DLD1 (cell line): ENCODE data around the gene ZNF480.
"Not testable (repeated sequence)": the region's sequence is repeated elsewhere in the genome, so short reads cannot be mapped to it uniquely, and the experiment has no call there.

Source experiments
- in situ Hi-C: cut with HindIII; loops from 2 replicates; pipeline ENCODE4 v1.10.0; 2017; ENCODE audit warnings: low sequenced_read_pairs

ZNF480 gene

DNA sequence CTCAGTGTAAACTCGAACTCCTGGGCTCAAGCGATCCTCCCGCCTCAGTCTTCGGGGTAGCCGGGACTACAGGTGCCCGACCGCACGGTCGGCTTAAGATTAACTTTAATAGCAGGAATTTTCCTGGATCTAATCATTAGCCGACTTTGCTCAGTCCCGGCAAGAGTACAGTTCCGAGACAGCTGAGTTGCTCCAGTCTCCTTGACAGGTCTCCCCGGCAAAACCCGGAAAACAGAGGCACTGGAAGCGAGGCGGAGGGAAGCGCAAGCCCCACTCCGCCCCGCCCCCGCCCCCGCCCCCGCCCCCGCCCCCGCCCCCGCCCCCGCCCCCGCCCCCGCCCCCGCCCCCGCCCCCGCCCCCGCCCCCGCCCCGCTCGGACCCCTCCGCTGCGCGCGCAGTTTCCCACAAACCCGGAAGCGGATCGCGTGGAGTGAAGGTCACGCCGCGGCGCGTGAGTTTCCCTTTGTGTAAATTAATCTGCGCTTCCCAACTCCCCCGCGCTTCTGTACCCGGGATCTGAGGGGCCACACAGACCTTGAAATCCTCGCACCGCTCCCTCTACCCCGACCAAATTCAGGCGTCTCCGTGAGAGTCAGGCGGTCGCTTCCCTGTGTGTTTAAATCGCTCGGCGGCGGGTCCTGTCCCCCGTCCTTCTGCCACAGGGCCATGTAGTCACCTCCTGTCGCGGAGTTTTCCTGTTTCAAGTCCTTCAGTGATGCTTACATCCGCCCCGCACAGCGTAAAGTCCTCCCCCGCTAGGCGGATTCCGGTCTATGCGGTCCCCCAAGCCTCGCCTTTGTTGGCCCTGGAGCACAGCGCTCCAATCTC is at the start of gene ZNF480:
Gene ZNF480 (plus strand): TSS at position 397 of the 828 bp plus-strand sequence. CDS start 3,244 bp downstream, outside the sequence.
- in situ Hi-C loops, result no loop called here

DNA sequence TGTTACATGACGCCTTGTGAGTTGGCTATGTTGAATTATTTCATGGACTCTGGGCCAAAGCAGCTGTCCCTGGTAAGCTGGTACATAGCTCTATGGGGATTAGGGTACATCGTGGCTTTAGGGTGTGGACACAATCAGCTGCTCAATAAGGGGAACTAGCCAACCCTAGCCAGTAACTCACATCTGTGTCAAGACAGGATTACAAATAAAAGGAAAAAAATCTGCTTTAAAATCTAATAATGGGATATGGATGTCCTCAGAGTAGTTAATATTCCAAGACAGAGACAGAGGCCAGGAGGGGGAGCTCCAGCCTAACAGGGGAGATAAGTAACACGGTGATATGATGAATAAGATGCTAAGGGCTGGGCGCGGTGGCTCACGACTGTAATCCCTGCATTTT is 48.7 kb upstream of the ZNF480 start:
- in situ Hi-C loops, result no loop called here

GRCh38 chr19:52258426-52258825 is 38.5 kb upstream of the ZNF480 start:
- in situ Hi-C loops, result no loop called here

DNA sequence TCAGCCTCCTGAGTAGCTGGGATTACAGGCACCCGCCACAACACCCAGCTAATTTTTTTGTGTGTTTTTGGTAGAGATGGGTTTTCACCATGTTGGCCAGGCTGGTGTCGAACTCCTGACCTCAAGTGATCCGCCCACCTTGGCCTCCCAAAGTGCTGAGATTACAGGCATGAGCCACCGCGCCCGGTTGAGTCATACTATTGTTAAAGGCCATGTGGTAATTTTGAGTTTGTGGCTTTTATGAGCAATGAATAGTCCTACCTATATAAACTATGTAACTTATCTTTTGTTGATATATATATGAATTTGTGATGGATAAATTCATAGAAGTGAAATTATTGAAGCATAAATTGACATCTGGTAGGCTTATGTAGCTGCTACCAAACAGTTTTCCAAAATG is 31.4 kb upstream of the ZNF480 start:
- in situ Hi-C loops, result not testable (repeated sequence)

DNA sequence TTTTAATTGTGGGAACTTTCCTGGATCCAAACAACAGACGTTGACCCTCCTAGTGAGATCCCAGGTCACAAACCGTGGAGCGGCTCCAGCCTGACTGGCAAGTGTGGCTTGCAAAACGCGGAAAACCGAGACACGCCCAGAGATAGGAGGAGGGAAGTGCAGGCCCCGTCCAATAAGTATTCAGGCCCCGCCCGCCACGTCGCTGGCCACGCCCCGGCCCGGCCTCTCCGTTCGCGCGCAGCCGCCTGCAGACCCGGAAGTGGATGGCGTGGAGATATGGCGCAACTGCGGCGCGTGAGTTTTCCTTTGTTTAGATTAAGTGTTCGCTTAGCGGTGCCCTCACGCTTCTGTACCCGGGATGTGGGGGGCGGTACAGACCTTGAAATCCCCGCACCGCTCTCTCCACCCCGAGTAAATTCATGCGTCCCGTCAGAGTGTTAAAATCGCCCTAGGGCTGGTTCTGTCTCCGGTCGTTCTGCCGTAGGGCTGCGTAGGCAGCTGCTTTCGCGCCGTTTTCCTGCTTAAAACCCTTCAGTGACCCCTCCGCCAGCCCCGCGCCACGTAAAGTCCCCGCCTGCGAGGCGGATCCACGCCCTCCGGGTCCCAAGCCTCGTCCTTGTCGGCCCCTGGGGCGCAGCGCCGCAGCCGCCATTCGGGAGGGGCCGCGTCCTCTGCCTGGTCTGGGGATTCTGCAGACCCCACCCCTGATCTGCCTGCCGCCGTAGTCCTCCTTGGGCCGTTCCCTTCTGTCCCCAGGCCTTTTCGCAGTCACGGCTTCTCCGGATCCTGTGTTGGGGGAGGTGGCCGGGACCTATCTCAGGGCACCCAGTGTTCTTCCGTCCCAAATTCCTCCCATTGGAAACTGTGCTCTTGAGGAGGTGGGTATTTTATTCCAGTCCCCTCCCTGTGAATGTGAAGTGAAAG is 27.4 kb upstream of the ZNF480 start, which contains the start of gene ZNF766:
Gene ZNF766 (plus strand): TSS at position 250 of the 924 bp plus-strand sequence. CDS start 27 bp downstream, at position 277.
- in situ Hi-C loops, result no loop called here

GRCh38 chr19:52270266-52270885 is 26.6 kb upstream of the ZNF480 start:
- in situ Hi-C loops, result no loop called here

DNA sequence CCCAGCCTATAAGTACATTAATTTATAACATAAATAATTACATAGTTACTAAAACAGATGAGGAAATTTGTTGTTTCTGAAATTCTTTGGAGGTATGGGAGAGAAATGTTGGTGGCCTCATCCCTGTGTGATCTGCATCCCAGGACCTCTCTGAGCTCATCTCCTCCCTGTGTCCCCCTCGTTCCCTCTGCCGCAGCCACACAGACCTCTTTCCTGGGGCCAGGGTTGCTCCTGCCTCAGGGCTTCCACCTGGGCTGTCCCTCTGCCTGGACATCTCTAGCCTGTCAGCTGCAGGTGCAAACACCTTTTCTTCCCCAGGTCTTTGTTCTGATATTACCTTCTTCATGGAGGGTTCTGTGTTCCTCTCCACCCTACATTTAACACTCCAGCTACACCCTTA is 23.7 kb upstream of the ZNF480 start:
- in situ Hi-C loops, result no loop called here

DNA sequence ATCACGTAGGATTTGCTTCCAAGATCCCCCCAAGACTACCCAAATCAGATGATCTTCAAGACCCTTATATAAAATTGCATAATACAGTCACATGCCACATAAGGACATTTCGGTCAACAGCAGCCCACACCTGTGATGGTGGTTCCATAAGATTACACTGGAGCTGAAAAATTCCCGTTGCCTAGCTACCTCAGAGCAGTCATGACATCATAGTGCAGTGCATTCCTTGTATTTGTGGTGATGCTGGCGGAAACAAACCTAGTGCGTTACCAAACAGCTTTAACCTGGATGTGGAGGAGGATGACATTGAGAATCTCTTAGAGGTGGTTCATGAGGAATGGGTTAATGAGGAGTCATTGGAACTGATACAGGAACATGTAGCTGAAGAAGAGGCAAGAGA is 22.8 kb upstream of the ZNF480 start:
- in situ Hi-C loops, result no loop called here

GRCh38 chr19:52275988-52276387 is 21.0 kb upstream of the ZNF480 start:
- in situ Hi-C loops, result no loop called here

- in situ Hi-C loops, result no loop called here
Measured at GRCh38 chr19:52277471-52277870, 19.5 kb upstream of the ZNF480 start.

- in situ Hi-C loops, result no loop called here
Measured at GRCh38 chr19:52286256-52286655, 10.7 kb upstream of the ZNF480 start.

DNA sequence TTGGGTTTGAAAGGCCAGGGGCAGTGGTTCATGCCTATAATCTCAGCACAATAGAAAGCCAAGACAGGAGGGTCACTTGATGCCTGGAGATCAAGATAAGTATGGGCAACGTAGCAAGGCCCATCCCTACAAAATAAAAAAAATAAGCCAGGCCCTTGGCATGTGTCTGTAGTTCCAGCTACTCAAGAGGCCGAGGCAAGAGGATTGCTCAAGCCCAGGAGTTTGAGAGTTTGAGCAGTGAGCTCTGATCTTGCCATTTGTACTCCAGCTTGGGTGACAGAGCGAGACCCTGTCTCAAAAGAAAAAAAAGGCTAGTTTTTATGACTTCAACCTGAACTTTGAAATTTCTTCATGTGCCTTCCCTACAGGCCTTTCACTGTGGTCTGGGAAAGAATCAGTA is 5.2 kb upstream of the ZNF480 start:
- in situ Hi-C loops, result no loop called here

DNA sequence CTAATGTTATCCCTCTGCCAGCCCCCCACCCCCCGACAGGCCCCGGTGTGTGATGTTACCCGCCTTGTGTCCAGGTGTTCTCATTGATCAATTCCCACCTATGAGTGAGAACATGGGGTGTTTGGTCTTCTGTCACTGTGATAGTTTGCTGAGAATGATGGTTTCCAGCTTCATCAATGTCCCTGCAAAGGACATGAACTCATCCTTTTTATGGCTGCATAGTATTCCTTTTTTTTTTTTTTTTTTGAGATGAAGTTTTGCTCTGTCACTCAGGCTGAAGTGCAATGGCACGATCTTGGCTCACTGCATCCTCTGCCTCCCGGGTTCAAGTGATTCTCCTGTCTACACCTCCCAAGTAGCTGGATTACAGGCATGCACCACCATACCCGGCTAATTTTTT is 4.0 kb upstream of the ZNF480 start:
- in situ Hi-C loops, result not testable (repeated sequence)

- in situ Hi-C loops, result no loop called here
Measured at GRCh38 chr19:52296400-52296772, 583 bp upstream of the ZNF480 start.

DNA sequence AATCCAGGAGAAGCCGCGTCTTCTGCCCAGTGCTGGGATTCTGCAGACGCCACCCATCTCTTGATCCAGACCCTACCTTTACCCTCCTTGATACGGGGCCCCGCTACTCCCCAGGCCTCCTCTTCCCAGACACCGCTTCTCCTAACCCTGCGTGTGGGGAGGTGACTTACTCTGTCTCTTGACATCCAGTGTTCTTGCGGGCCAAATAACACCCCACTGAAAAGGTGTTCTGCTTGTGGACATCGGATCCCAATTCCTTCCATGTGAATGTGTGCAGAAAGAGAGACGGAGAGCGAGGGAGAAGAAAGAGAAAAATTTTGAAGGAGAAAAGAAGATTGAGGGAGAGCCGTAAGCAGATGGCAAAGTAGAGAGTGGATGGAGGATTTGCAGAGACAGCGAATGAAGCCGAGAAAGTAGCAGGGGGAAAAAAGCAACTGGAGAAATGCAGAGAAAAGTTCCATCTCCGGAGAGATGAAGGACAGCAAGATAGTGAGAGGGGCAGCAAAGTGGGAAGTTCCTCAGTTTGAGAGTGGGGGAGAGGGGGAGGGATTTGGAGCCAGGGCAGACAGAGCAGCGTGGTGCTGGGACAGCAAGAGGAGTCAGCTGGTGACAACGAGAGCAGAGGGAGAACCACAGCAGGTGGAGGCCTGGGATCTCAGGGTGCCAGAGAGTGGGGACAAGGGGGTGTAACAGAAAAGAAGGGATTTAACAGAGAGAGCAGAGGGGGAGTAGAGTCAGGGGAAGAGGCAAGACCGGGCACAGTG is 814 bp downstream of the ZNF480 start:
- in situ Hi-C loops, result no loop called here

GRCh38 chr19:52307275-52307674 is 10.3 kb downstream of the ZNF480 start:
- in situ Hi-C loops, result no loop called here

- in situ Hi-C loops, result no loop called here
Measured at GRCh38 chr19:52322429-52322828, 25.5 kb downstream of the ZNF480 start.

DNA sequence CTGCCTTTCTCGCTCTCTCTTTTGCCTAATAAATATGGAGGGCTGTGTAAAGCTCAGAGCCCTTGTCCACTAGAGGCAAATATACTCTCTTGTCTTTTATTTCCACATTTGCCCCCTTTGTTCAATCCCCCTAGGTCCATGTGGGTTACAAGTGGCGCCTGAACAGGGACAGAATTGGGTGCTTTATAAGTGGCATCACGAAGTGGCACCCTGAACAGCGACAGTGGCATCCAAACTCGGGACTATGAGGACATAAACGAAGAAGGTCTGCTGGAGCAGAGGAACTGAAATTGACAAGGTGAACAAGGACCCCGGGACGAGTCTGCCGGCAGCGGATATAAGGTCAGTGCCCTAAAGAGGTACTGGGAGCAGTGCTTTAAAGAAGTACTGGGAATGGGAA is 34.8 kb downstream of the ZNF480 start:
- in situ Hi-C loops, result no loop called here

- in situ Hi-C loops, result no loop called here
Measured at GRCh38 chr19:52335768-52336116, 38.8 kb downstream of the ZNF480 start.

DNA sequence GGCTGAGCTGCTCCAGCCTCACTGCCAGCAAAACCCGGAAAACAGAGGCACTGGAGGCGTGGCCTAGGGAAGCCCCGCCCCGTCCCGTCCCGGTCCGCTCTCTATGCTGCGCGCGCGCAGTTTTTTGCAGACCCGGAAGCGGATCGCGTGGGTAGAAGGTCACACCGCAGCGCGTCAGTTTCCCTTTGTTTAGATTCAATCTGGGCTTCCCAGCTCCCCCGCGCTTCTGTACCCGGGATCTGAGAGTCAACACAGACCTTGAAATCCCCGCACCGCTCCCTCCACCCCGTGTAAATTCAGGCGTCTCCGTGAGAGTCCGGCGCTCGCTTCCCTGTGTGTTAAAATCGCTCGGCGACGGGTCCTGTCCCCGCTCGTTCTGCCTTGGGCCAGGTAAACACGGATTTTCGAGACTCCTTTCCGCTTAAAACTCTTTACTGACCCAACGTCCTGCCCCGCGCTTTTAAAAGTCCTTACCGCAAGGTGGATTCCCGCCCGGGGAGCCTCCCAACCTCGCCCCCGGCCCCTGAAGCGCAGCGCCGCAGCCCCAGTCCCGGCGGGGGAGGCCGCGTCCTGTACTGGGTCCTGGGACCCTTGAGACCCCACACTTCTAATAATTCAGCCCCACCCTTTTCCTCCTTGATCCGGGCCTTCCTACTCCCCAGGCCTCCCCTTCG is 39.3 kb downstream of the ZNF480 start, which contains the start of gene ZNF610:
Gene ZNF610 (plus strand): TSS at position 127 of the 674 bp plus-strand sequence. CDS start 12,930 bp downstream, outside the sequence.
- in situ Hi-C loops, result no loop called here
